Measurements from ENCODE around the gene MASP2.
"Not testable (repeated sequence)": the region's sequence is repeated elsewhere in the genome, so short reads cannot be mapped to it uniquely, and the experiment has no call there.

MASP2 gene

GRCh38 chr1:11028018-11028417 lies 19.0 kb downstream of the MASP2 start:
- Histone ChIP-seq H3K27ac (ENCODE audit: low read depth, low read length) (no peak overlapping the region), H3K9me3 (ENCODE audit: low read length) (no peaks in the 10 kb centered on the region), H3K36me3 (ENCODE audit: insufficient read depth, low read length) (peaks cover 40% of the 10 kb centered on the region), H3K4me1 (ENCODE audit: insufficient read depth, low read length) (no peaks in the 10 kb centered on the region), H3K4me3 (ENCODE audit: low read depth in 1 of 2, low read length in 2 of 2) (no peak overlapping the region), H3K27me3 (ENCODE audit: control insufficient read depth in 1 of 2, insufficient read depth in 2 of 2, low read length in 2 of 2) (no peaks in the 10 kb centered on the region), H3K9ac (ENCODE audit: low read length) (no peak overlapping the region)

- no peaks in the 10 kb centered on the region for H3K4me1 ChIP-seq (ENCODE audit: insufficient read depth, low read length)
- no peak overlapping the region for H3K27ac ChIP-seq (ENCODE audit: low read depth, low read length)
- peaks cover 43% of the 10 kb centered on the region for H3K36me3 ChIP-seq (ENCODE audit: insufficient read depth, low read length)
- H3K9ac ChIP-seq (ENCODE audit: low read length), result no peak overlapping the region
- no peak overlapping the region for H3K4me3 ChIP-seq (ENCODE audit: low read depth in 1 of 2, low read length in 2 of 2)
- H3K9me3 ChIP-seq (ENCODE audit: low read length), result no peaks in the 10 kb centered on the region
- no peaks in the 10 kb centered on the region for H3K27me3 ChIP-seq (ENCODE audit: control insufficient read depth in 1 of 2, insufficient read depth in 2 of 2, low read length in 2 of 2)
Observed at GRCh38 chr1:11027316-11027715, 19.7 kb downstream of the MASP2 start.

- Histone ChIP-seq H3K9me3 (ENCODE audit: low read length) (no peaks in the 10 kb centered on the region), H3K36me3 (ENCODE audit: insufficient read depth, low read length) (peaks cover 47% of the 10 kb centered on the region), H3K4me3 (ENCODE audit: low read depth in 1 of 2, low read length in 2 of 2) (no peak overlapping the region), H3K27me3 (ENCODE audit: control insufficient read depth in 1 of 2, insufficient read depth in 2 of 2, low read length in 2 of 2) (no peaks in the 10 kb centered on the region), H3K27ac (ENCODE audit: low read depth, low read length) (no peak overlapping the region), H3K4me1 (ENCODE audit: insufficient read depth, low read length) (no peaks in the 10 kb centered on the region), H3K9ac (ENCODE audit: low read length) (no peak overlapping the region)
Observed at GRCh38 chr1:11026903-11027302, 20.1 kb downstream of the MASP2 start.

GRCh38 chr1:11026052-11026451 lies 21.0 kb downstream of the MASP2 start:
- H3K9me3 ChIP-seq (ENCODE audit: low read length), result no peaks in the 10 kb centered on the region
- H3K4me1 ChIP-seq (ENCODE audit: insufficient read depth, low read length), result no peaks in the 10 kb centered on the region
- no peaks in the 10 kb centered on the region for H3K27me3 ChIP-seq (ENCODE audit: control insufficient read depth in 1 of 2, insufficient read depth in 2 of 2, low read length in 2 of 2)
- no peak overlapping the region for H3K27ac ChIP-seq (ENCODE audit: low read depth, low read length)
- peaks cover 55% of the 10 kb centered on the region for H3K36me3 ChIP-seq (ENCODE audit: insufficient read depth, low read length)
- H3K4me3 ChIP-seq (ENCODE audit: low read depth in 1 of 2, low read length in 2 of 2), result no peak overlapping the region
- no peak overlapping the region for H3K9ac ChIP-seq (ENCODE audit: low read length)

GRCh38 chr1:11025618-11026017 lies 21.4 kb downstream of the MASP2 start:
- Histone ChIP-seq H3K27ac (ENCODE audit: low read depth, low read length) (no peak overlapping the region), H3K4me3 (ENCODE audit: low read depth in 1 of 2, low read length in 2 of 2) (no peak overlapping the region), H3K4me1 (ENCODE audit: insufficient read depth, low read length) (no peaks in the 10 kb centered on the region), H3K9ac (ENCODE audit: low read length) (no peak overlapping the region), H3K9me3 (ENCODE audit: low read length) (no peaks in the 10 kb centered on the region), H3K36me3 (ENCODE audit: insufficient read depth, low read length) (peaks cover 59% of the 10 kb centered on the region), H3K27me3 (ENCODE audit: control insufficient read depth in 1 of 2, insufficient read depth in 2 of 2, low read length in 2 of 2) (no peaks in the 10 kb centered on the region)

- Histone ChIP-seq H3K4me1 (ENCODE audit: insufficient read depth, low read length) (no peaks in the 10 kb centered on the region), H3K27ac (ENCODE audit: low read depth, low read length) (no peak overlapping the region), H3K9me3 (ENCODE audit: low read length) (no peaks in the 10 kb centered on the region), H3K27me3 (ENCODE audit: control insufficient read depth in 1 of 2, insufficient read depth in 2 of 2, low read length in 2 of 2) (no peaks in the 10 kb centered on the region), H3K9ac (ENCODE audit: low read length) (no peak overlapping the region), H3K36me3 (ENCODE audit: insufficient read depth, low read length) (peaks cover 59% of the 10 kb centered on the region), H3K4me3 (ENCODE audit: low read depth in 1 of 2, low read length in 2 of 2) (no peak overlapping the region)
Observed at GRCh38 chr1:11024874-11025203, 22.2 kb downstream of the MASP2 start.

- Histone ChIP-seq H3K9ac (ENCODE audit: low read length) (no peak overlapping the region), H3K36me3 (ENCODE audit: insufficient read depth, low read length) (peaks cover 59% of the 10 kb centered on the region), H3K4me1 (ENCODE audit: insufficient read depth, low read length) (no peaks in the 10 kb centered on the region), H3K27me3 (ENCODE audit: control insufficient read depth in 1 of 2, insufficient read depth in 2 of 2, low read length in 2 of 2) (no peaks in the 10 kb centered on the region), H3K4me3 (ENCODE audit: low read depth in 1 of 2, low read length in 2 of 2) (no peak overlapping the region), H3K9me3 (ENCODE audit: low read length) (no peaks in the 10 kb centered on the region), H3K27ac (ENCODE audit: low read depth, low read length) (no peak overlapping the region)
Observed at GRCh38 chr1:11024154-11024873, 22.7 kb downstream of the MASP2 start.

GRCh38 chr1:11023201-11023600 lies 23.8 kb downstream of the MASP2 start:
- H3K9ac ChIP-seq (ENCODE audit: low read length), result no peak overlapping the region
- peaks cover 69% of the 10 kb centered on the region for H3K36me3 ChIP-seq (ENCODE audit: insufficient read depth, low read length)
- H3K27ac ChIP-seq (ENCODE audit: low read depth, low read length), result no peak overlapping the region
- H3K4me3 ChIP-seq (ENCODE audit: low read depth in 1 of 2, low read length in 2 of 2), result no peak overlapping the region
- no peaks in the 10 kb centered on the region for H3K4me1 ChIP-seq (ENCODE audit: insufficient read depth, low read length)
- no peaks in the 10 kb centered on the region for H3K27me3 ChIP-seq (ENCODE audit: control insufficient read depth in 1 of 2, insufficient read depth in 2 of 2, low read length in 2 of 2)
- H3K9me3 ChIP-seq (ENCODE audit: low read length), result no peaks in the 10 kb centered on the region

- no peak overlapping the region for H3K4me3 ChIP-seq (ENCODE audit: low read depth in 1 of 2, low read length in 2 of 2)
- H3K27me3 ChIP-seq (ENCODE audit: control insufficient read depth in 1 of 2, insufficient read depth in 2 of 2, low read length in 2 of 2), result no peaks in the 10 kb centered on the region
- H3K4me1 ChIP-seq (ENCODE audit: insufficient read depth, low read length), result peaks cover under 1% of the 10 kb centered on the region
- H3K27ac ChIP-seq (ENCODE audit: low read depth, low read length), result no peak overlapping the region
- H3K9me3 ChIP-seq (ENCODE audit: low read length), result no peaks in the 10 kb centered on the region
- H3K9ac ChIP-seq (ENCODE audit: low read length), result no peak overlapping the region
- peaks cover 77% of the 10 kb centered on the region for H3K36me3 ChIP-seq (ENCODE audit: insufficient read depth, low read length)
Observed at GRCh38 chr1:11019971-11020370, 27.1 kb downstream of the MASP2 start.

GRCh38 chr1:11019358-11019757 lies 27.7 kb downstream of the MASP2 start:
- not testable (repeated sequence) for H3K27me3 ChIP-seq (ENCODE audit: control insufficient read depth in 1 of 2, insufficient read depth in 2 of 2, low read length in 2 of 2); H3K27ac ChIP-seq (ENCODE audit: low read depth, low read length); H3K4me1 ChIP-seq (ENCODE audit: insufficient read depth, low read length); H3K9me3 ChIP-seq (ENCODE audit: low read length); H3K9ac ChIP-seq (ENCODE audit: low read length); H3K4me3 ChIP-seq (ENCODE audit: low read depth in 1 of 2, low read length in 2 of 2)
- H3K36me3 ChIP-seq (ENCODE audit: insufficient read depth, low read length), result peaks cover 77% of the 10 kb centered on the region

- Histone ChIP-seq H3K36me3 (ENCODE audit: insufficient read depth, low read length) (peaks cover 35% of the 10 kb centered on the region), H3K27ac (ENCODE audit: low read depth, low read length) (peak overlapping the region; percentile 98), H3K4me1 (ENCODE audit: insufficient read depth, low read length) (peaks cover 19% of the 10 kb centered on the region), H3K27me3 (ENCODE audit: control insufficient read depth in 1 of 2, insufficient read depth in 2 of 2, low read length in 2 of 2) (no peaks in the 10 kb centered on the region), H3K9ac (ENCODE audit: low read length) (peak overlapping the region; percentile 99), H3K9me3 (ENCODE audit: low read length) (no peaks in the 10 kb centered on the region), H3K4me3 (ENCODE audit: low read depth in 1 of 2, low read length in 2 of 2) (peak overlapping the region; percentile 43 to 100)
Observed at GRCh38 chr1:11013160-11013531, 33.9 kb downstream of the MASP2 start.
